Lower leg skin (tissue), 3 donors: ENCODE data around the gene FOXE1.

Experiments used
- POLR2A ChIP-seq, 2 donors: fragments of 450-650 bp; IDR thresholded peaks; one replicate each; pipeline ENCODE4 v1.6.1; 2016 to 2017; ENCODE audit warnings: antibody characterized with exemption in 2 of 2, mild to moderate bottlenecking in 1 of 2, moderate library complexity in 1 of 2
- TF ChIP-seq, protein P1 (sequence below), 3 donors: fragments of 450-650 bp; IDR thresholded peaks; one replicate each; pipeline ENCODE4 v1.5.1; 2016; ENCODE audit warnings: antibody characterized with exemption in 3 of 3, mild to moderate bottlenecking in 3 of 3, moderate library complexity in 2 of 3

DNA sequence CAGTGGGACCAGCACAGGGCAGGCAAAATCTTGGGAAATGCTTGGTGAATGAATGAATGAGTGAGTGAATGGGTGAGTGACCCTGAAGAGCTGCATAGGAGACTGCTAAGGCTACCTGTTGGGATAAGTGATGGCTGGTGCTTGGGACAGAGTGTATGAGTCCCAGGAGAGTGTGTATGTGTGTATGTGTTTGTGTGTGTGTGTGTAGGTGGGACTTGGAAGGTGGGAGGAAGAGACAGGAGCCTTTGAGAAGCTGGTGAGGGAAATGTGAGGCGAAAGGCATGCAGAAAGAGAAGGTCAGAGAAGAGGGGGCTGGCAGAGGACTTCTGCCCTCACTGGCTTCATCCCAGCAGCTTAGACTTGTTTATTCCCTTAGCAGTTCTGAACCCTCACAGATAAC, 33.3 kb upstream of the FOXE1 start:
- TF ChIP-seq, protein P1, sequence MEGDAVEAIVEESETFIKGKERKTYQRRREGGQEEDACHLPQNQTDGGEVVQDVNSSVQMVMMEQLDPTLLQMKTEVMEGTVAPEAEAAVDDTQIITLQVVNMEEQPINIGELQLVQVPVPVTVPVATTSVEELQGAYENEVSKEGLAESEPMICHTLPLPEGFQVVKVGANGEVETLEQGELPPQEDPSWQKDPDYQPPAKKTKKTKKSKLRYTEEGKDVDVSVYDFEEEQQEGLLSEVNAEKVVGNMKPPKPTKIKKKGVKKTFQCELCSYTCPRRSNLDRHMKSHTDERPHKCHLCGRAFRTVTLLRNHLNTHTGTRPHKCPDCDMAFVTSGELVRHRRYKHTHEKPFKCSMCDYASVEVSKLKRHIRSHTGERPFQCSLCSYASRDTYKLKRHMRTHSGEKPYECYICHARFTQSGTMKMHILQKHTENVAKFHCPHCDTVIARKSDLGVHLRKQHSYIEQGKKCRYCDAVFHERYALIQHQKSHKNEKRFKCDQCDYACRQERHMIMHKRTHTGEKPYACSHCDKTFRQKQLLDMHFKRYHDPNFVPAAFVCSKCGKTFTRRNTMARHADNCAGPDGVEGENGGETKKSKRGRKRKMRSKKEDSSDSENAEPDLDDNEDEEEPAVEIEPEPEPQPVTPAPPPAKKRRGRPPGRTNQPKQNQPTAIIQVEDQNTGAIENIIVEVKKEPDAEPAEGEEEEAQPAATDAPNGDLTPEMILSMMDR (IDR thresholded peaks at IDR 0.05): no peak
- no peak for TF ChIP-seq POLR2A (IDR thresholded peaks at IDR 0.05)
